NCI-H748 (cell line): ENCODE measurements around the gene ADAMTSL5.

ENCODE experiments used
- DNase-seq: peaks from one replicate; lab custom pipeline; 2025; ENCODE audit not compliant: unreplicated experiment; lab: John Stamatoyannopoulos, UW

The ADAMTSL5 gene

GRCh38 chr19:1468274-1468820 is 44.5 kb downstream of the ADAMTSL5 start:
- no peak for DNase-seq

- DNase-seq: no peak
These were observed 45.1 kb downstream of the ADAMTSL5 start for GRCh38 chr19:1467490-1468273.

GRCh38 chr19:1467215-1467489 is 45.7 kb downstream of the ADAMTSL5 start:
- no peak for DNase-seq

- no peak for DNase-seq
These were observed 46.2 kb downstream of the ADAMTSL5 start for GRCh38 chr19:1466461-1467214.

GRCh38 chr19:1466018-1466460 is 46.8 kb downstream of the ADAMTSL5 start:
- DNase-seq: no peak

- DNase-seq: no peak
These were observed 47.4 kb downstream of the ADAMTSL5 start for GRCh38 chr19:1465191-1466016.

- no peak for DNase-seq
These were observed 51.0 kb downstream of the ADAMTSL5 start for GRCh38 chr19:1461862-1462261.

GRCh38 chr19:1460033-1460995 is 52.5 kb downstream of the ADAMTSL5 start:
- no peak for DNase-seq

- no peak for DNase-seq
These were observed 53.3 kb downstream of the ADAMTSL5 start for GRCh38 chr19:1459479-1459878.

GRCh38 chr19:1457892-1458291 is 54.9 kb downstream of the ADAMTSL5 start:
- DNase-seq: no peak

- no peak for DNase-seq
These were observed 55.6 kb downstream of the ADAMTSL5 start for GRCh38 chr19:1457031-1457739.

- no peak for DNase-seq
These were observed 56.5 kb downstream of the ADAMTSL5 start for GRCh38 chr19:1456121-1456900.

GRCh38 chr19:1455336-1456120 is 57.3 kb downstream of the ADAMTSL5 start:
- DNase-seq: peak; percentile 32
